SU-DHL-6 (cell line): ENCODE results near the gene FNBP1L.

Experiments
- CTCF ChIP-seq: fragments of 200-600 bp; sonication (generic); IDR thresholded peaks from one replicate; pipeline ENCODE4 v1.5.1; 2017; ENCODE audit warnings: antibody characterized with exemption, mild to moderate bottlenecking, low read length, moderate library complexity; ENCODE audit not compliant: insufficient read depth, poor library complexity, severe bottlenecking
- EZH2phosphoT487 ChIP-seq: fragments of 200-600 bp; sonication (generic), shearing (Covaris generic); conservative IDR thresholded peaks from 2 replicates; pipeline ENCODE4 v1.6.1; 2018; ENCODE audit warnings: mild to moderate bottlenecking, antibody characterized with exemption, low read length, moderate library complexity, mixed read lengths

- TF ChIP-seq EZH2phosphoT487 (no peak), CTCF (no peak)
Measured at GRCh38 chr1:93448292-93448982, 519 bp downstream of the FNBP1L start.
